Neural cell (in vitro differentiated cells): ENCODE data around the gene PRPF38A. TPM values are rescaled to one million over a fixed set of nuclear protein-coding genes. Genes with fewer than 3 reads are reported as not detected.

Experiments
- H2AFZ ChIP-seq: fragments of 200-600, 300-800 bp; sonication (generic), shearing (Covaris generic); 2 replicates; pipeline ENCODE4 v1.6.0; 2014; ENCODE audit warnings: low read depth, mild to moderate bottlenecking, antibody characterized with exemption, low read length, moderate library complexity
- H3F3A ChIP-seq: fragments of 200-600 bp; shearing (Covaris generic); 2 replicates; pipeline ENCODE4 v1.6.1; 2016; ENCODE audit warnings: mild to moderate bottlenecking, moderate library complexity, mixed read lengths, antibody characterized with exemption, low read length; ENCODE audit not compliant: insufficient read depth, poor library complexity, severe bottlenecking
- H3K27ac ChIP-seq: fragments of 200-600, 300-800 bp; sonication (generic), shearing (Covaris generic); 2 replicates; pipeline ENCODE4 v1.5.1; 2014; ENCODE audit warnings: mild to moderate bottlenecking, low read length, moderate library complexity
- H3K27me3 ChIP-seq: fragments of 300-800, 200-600 bp; sonication (generic), shearing (Covaris generic); 2 replicates; pipeline ENCODE4 v1.6.0; 2014; ENCODE audit warnings: mild to moderate bottlenecking, low read depth, low read length, moderate library complexity; ENCODE audit not compliant: insufficient read depth
- H3K36me3 ChIP-seq: fragments of 300-800, 200-600 bp; sonication (generic), shearing (Covaris generic); 2 replicates; pipeline ENCODE4 v1.5.1; 2014; ENCODE audit warnings: mild to moderate bottlenecking, antibody characterized with exemption, low read length, moderate library complexity; ENCODE audit not compliant: insufficient read depth
- H3K4me2 ChIP-seq: fragments of 300-800, 200-600 bp; sonication (generic), shearing (Covaris generic); 2 replicates; pipeline ENCODE4 v1.6.0; 2014; ENCODE audit warnings: mild to moderate bottlenecking, low read length
- H3K4me3 ChIP-seq: fragments of 300-800, 200-600 bp; sonication (generic), shearing (Covaris generic); 2 replicates; pipeline ENCODE4 v1.5.1; 2014; ENCODE audit warnings: mild to moderate bottlenecking, low read length, moderate library complexity
- H3K79me2 ChIP-seq: fragments of 200-600 bp; shearing (Covaris generic); replicated peaks from 2 replicates; pipeline ENCODE4 v1.6.0; 2014; ENCODE audit warnings: mild to moderate bottlenecking, low read length, moderate library complexity; ENCODE audit not compliant: insufficient read depth
- H3K9ac ChIP-seq: fragments of 300-800, 200-600 bp; sonication (generic), shearing (Covaris generic); 2 replicates; pipeline ENCODE4 v1.6.1; 2016; ENCODE audit warnings: mild to moderate bottlenecking, low read length, mixed read lengths
- H3K9me2 ChIP-seq: fragments of 200-600 bp; shearing (Covaris generic); 2 replicates; pipeline ENCODE4 v1.6.1; 2016; ENCODE audit warnings: mild to moderate bottlenecking, low read length, mixed read lengths; ENCODE audit not compliant: insufficient read depth
- H3K9me3 ChIP-seq: fragments of 200-600, 300-800 bp; sonication (generic), shearing (Covaris generic); 2 replicates; pipeline ENCODE4 v1.6.1; 2016; ENCODE audit warnings: mild to moderate bottlenecking, mixed run types, low read length, moderate library complexity, mixed read lengths
- H4K20me1 ChIP-seq: fragments of 200-600 bp; shearing (Covaris generic); 2 replicates; pipeline ENCODE4 v1.6.1; 2016; ENCODE audit warnings: mild to moderate bottlenecking, mixed run types; ENCODE audit not compliant: insufficient read depth
- EP300 ChIP-seq: fragments of 450-650 bp; conservative IDR thresholded peaks from 2 replicates; pipeline ENCODE4 v1.6.1; 2014; ENCODE audit warnings: antibody characterized with exemption, mild to moderate bottlenecking, moderate library complexity; ENCODE audit not compliant: poor library complexity, severe bottlenecking
- EZH2 ChIP-seq: fragments of 200-600, 300-800 bp; shearing (Covaris generic), sonication (generic); IDR thresholded peaks from 2 replicates; pipeline ENCODE4 v1.6.1; 2014; ENCODE audit warnings: antibody characterized with exemption, low read length, borderline replicate concordance, mild to moderate bottlenecking; ENCODE audit not compliant: insufficient read depth, poor library complexity, severe bottlenecking
- MXI1 ChIP-seq: fragments of 450-650 bp; conservative IDR thresholded peaks from 2 replicates; pipeline ENCODE4 v1.6.1; 2014; ENCODE audit warnings: antibody characterized with exemption, mild to moderate bottlenecking; ENCODE audit not compliant: poor library complexity, severe bottlenecking
- POLR2AphosphoS5 ChIP-seq: IDR thresholded peaks from 2 replicates; pipeline ENCODE4 v1.6.1; 2012
- RAD21 ChIP-seq: fragments of 450-650 bp; conservative IDR thresholded peaks from 2 replicates; pipeline ENCODE4 v1.6.1; 2014; ENCODE audit warnings: antibody characterized with exemption, mild to moderate bottlenecking, moderate library complexity
- SMC3 ChIP-seq: fragments of 450-650 bp; conservative IDR thresholded peaks from 2 replicates; pipeline ENCODE4 v1.6.1; 2014; ENCODE audit warnings: antibody characterized with exemption, mild to moderate bottlenecking, moderate library complexity; ENCODE audit not compliant: poor library complexity
- TAF1 ChIP-seq: IDR thresholded peaks from 2 replicates; pipeline ENCODE4 v1.6.1; 2012; ENCODE audit warnings: low read depth
- polyA minus RNA-seq: library from RNA; depleted of rRNA, polyadenylated mRNA; stranded (reverse); fragments of >200 nt; gene quantifications from 2 replicates; pipeline ENCODE4 v1.2.3, GENCODE V29; 2014
- polyA plus RNA-seq: library from polyadenylated mRNA; depleted of rRNA; stranded (reverse); fragments of >200 nt; gene quantifications from 2 replicates; pipeline ENCODE4 v1.2.3, GENCODE V29; 2014
- TF ChIP-seq, protein P1 (sequence below): fragments of 450-650 bp; IDR thresholded peaks from 2 replicates; pipeline ENCODE4 v1.5.1; 2014; ENCODE audit warnings: antibody characterized with exemption, mild to moderate bottlenecking, moderate library complexity; ENCODE audit not compliant: poor library complexity, severe bottlenecking
- TF ChIP-seq, protein P2 (sequence below): IDR thresholded peaks from 2 replicates; pipeline ENCODE4 v1.6.1; 2012; ENCODE audit warnings: borderline replicate concordance

PRPF38A gene, protein sequence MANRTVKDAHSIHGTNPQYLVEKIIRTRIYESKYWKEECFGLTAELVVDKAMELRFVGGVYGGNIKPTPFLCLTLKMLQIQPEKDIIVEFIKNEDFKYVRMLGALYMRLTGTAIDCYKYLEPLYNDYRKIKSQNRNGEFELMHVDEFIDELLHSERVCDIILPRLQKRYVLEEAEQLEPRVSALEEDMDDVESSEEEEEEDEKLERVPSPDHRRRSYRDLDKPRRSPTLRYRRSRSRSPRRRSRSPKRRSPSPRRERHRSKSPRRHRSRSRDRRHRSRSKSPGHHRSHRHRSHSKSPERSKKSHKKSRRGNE
- 16.1 and 18.0 TPM in 2 replicates for polyA plus RNA-seq
- 20.0 and 23.5 TPM in 2 replicates for polyA minus RNA-seq

DNA sequence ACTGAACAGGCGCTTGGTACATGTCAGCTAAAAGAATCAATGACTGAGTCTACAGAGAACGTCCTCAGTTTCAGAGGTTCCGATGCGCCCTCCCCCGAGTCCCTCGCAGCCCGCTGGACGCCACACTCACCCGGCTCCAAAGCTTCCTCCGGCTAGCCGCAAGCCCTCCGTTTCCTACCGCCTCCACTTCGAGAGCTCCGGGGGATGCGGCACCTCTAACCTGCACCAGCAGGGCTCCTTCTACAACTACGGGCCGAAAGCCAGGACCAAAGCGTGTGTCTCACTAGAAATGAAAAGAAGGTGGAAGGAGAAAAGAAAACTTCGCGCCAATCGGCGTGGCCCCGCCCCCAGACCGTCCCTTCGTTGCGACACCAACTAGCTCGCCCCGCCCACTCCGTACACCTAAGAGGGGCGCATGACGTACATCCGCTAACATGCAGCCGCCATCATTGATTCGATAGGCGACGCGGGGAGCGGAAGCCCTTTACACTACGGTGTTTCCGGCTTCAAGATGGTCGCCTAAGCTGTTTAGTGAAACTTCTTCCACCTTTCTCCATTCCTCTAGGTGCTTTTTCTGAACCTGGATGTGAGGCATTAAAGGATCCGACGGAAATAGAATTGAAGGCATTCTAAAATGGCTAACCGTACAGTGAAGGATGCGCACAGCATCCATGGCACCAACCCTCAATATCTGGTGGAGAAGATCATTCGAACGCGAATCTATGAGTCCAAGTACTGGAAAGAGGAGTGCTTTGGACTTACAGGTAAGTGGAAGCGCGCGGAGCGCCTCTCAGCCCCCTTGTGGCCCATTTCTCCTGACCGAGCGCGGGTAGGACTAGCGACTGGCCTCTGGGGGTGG is at the start of gene PRPF38A, which contains the start of gene ORC1:
Gene PRPF38A, plus strand, starts transcription at position 487 of the 859 bp plus-strand sequence. Its CDS starts 148 bp downstream, at position 635.
Gene ORC1, minus strand, starts transcription at position 308 of the 859 bp plus-strand sequence. CDS start 2,200 bp downstream, outside the sequence.
- Histone ChIP-seq H3K27ac (peak within 1 kb of the TSS; percentile 82), H3K36me3 (no peaks in the 10 kb centered on the region), H3K4me2 (peak within 1 kb of the TSS; percentile 77), H3K27me3 (no peaks in the 10 kb centered on the region), H3K9me3 (no peaks in the 10 kb centered on the region), H2AFZ (peak within 1 kb of the TSS; percentile 58), H3K9ac (peak within 1 kb of the TSS; percentile 76), H3K79me2 (peaks cover 32% of the 10 kb centered on the region), H4K20me1 (no peaks in the 10 kb centered on the region), H3F3A (no peaks in the 10 kb centered on the region), H3K9me2 (no peaks in the 10 kb centered on the region), H3K4me3 (peak within 1 kb of the TSS; percentile 73)
- TF ChIP-seq, protein P1, sequence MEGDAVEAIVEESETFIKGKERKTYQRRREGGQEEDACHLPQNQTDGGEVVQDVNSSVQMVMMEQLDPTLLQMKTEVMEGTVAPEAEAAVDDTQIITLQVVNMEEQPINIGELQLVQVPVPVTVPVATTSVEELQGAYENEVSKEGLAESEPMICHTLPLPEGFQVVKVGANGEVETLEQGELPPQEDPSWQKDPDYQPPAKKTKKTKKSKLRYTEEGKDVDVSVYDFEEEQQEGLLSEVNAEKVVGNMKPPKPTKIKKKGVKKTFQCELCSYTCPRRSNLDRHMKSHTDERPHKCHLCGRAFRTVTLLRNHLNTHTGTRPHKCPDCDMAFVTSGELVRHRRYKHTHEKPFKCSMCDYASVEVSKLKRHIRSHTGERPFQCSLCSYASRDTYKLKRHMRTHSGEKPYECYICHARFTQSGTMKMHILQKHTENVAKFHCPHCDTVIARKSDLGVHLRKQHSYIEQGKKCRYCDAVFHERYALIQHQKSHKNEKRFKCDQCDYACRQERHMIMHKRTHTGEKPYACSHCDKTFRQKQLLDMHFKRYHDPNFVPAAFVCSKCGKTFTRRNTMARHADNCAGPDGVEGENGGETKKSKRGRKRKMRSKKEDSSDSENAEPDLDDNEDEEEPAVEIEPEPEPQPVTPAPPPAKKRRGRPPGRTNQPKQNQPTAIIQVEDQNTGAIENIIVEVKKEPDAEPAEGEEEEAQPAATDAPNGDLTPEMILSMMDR, result peak; percentile 70
- TF ChIP-seq TAF1 (peak; percentile 28), POLR2AphosphoS5 (peak; percentile 83), EZH2 (no peak), SMC3 (peak; percentile 69), RAD21 (peak; percentile 60), EP300 (peak; percentile 31), MXI1 (peak; percentile 99)
- TF ChIP-seq, protein P2, sequence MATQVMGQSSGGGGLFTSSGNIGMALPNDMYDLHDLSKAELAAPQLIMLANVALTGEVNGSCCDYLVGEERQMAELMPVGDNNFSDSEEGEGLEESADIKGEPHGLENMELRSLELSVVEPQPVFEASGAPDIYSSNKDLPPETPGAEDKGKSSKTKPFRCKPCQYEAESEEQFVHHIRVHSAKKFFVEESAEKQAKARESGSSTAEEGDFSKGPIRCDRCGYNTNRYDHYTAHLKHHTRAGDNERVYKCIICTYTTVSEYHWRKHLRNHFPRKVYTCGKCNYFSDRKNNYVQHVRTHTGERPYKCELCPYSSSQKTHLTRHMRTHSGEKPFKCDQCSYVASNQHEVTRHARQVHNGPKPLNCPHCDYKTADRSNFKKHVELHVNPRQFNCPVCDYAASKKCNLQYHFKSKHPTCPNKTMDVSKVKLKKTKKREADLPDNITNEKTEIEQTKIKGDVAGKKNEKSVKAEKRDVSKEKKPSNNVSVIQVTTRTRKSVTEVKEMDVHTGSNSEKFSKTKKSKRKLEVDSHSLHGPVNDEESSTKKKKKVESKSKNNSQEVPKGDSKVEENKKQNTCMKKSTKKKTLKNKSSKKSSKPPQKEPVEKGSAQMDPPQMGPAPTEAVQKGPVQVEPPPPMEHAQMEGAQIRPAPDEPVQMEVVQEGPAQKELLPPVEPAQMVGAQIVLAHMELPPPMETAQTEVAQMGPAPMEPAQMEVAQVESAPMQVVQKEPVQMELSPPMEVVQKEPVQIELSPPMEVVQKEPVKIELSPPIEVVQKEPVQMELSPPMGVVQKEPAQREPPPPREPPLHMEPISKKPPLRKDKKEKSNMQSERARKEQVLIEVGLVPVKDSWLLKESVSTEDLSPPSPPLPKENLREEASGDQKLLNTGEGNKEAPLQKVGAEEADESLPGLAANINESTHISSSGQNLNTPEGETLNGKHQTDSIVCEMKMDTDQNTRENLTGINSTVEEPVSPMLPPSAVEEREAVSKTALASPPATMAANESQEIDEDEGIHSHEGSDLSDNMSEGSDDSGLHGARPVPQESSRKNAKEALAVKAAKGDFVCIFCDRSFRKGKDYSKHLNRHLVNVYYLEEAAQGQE, result no peak

DNA sequence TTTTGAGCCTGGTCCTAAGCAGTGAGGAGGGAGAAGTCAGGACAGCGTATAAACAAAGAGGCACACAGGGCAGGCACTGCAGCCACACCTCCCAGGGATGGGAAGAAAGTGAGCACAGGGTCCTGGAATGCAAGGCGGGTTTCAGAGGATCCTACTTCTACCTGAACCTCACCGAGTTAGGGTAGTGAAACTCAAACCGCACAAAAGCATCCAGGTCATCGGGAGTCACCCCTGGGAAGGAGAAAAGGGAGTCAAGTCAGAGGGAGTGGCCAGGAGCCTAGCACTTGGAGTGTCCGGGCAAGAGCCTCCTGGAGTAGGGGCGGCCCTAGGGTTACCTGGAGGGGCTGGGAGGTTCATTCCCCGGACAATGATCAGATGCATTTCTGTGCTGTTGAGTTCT is 49.0 kb upstream of the PRPF38A start:
- Histone ChIP-seq H4K20me1 (no peaks in the 10 kb centered on the region), H3K9me3 (no peaks in the 10 kb centered on the region), H3K4me3 (no peak overlapping the region), H3K79me2 (no peaks in the 10 kb centered on the region), H3K9me2 (no peaks in the 10 kb centered on the region), H2AFZ (no peak overlapping the region), H3K27ac (no peak overlapping the region), H3K9ac (no peak overlapping the region), H3K27me3 (no peaks in the 10 kb centered on the region), H3F3A (no peaks in the 10 kb centered on the region), H3K36me3 (peaks cover 4% of the 10 kb centered on the region), H3K4me2 (no peak overlapping the region)
- TF ChIP-seq POLR2AphosphoS5, result no peak
- TF ChIP-seq TAF1, result no peak
- no peak for TF ChIP-seq EZH2
- no peak for TF ChIP-seq SMC3
- TF ChIP-seq, protein P2, result no peak
- TF ChIP-seq EP300, result no peak
- TF ChIP-seq MXI1, result no peak
- TF ChIP-seq, protein P1, result no peak
- TF ChIP-seq RAD21, result no peak
